DOHH2 (cell line): Measurements from ENCODE around the gene APOD.
A peak's percentile ranks its signal among the peaks of the same experiment; 100 is the strongest.

Experiments
- H3F3A ChIP-seq: fragments of 200-600 bp; sonication (generic), shearing (Covaris generic); 2 replicates; pipeline ENCODE4 v1.6.0; 2016; ENCODE audit warnings: antibody characterized with exemption, mild to moderate bottlenecking; ENCODE audit not compliant: control insufficient read depth, insufficient read depth
- H3K27ac ChIP-seq: fragments of 200-600 bp; sonication (generic); 2 replicates; pipeline ENCODE4 v1.5.1; 2014; ENCODE audit warnings: low read depth, mild to moderate bottlenecking, low read length, moderate library complexity
- H3K27me3 ChIP-seq: fragments of 200-600 bp; sonication (generic); 2 replicates; pipeline ENCODE4 v1.6.1; 2014; ENCODE audit warnings: mild to moderate bottlenecking, low read length, mixed read lengths; ENCODE audit not compliant: control insufficient read depth
- H3K36me3 ChIP-seq: fragments of 200-600 bp; sonication (generic); 2 replicates; pipeline ENCODE4 v1.6.1; 2014; ENCODE audit warnings: mild to moderate bottlenecking, low read length, moderate library complexity, mixed read lengths; ENCODE audit not compliant: control insufficient read depth
- H3K4me1 ChIP-seq: fragments of 200-600 bp; sonication (generic); 2 replicates; pipeline ENCODE4 v1.6.1; 2014; ENCODE audit warnings: mild to moderate bottlenecking, low read length, mixed read lengths; ENCODE audit not compliant: control insufficient read depth
- H3K4me2 ChIP-seq: fragments of 200-600 bp; sonication (generic); 2 replicates; pipeline ENCODE4 v1.6.0; 2014; ENCODE audit warnings: mild to moderate bottlenecking, low read length, moderate library complexity
- H3K4me3 ChIP-seq: fragments of 200-600 bp; sonication (generic); 2 replicates; pipeline ENCODE4 v1.5.1; 2014; ENCODE audit warnings: mild to moderate bottlenecking, low read length, mixed read lengths
- H3K79me2 ChIP-seq: fragments of 200-600 bp; sonication (generic); 2 replicates; pipeline ENCODE4 v1.6.1; 2014; ENCODE audit warnings: mild to moderate bottlenecking, low read length, mixed read lengths; ENCODE audit not compliant: control insufficient read depth
- H3K9me2 ChIP-seq: fragments of 200-600 bp; sonication (generic); replicated peaks from 2 replicates; pipeline ENCODE4 v1.6.1; 2014; ENCODE audit warnings: mild to moderate bottlenecking, low read length, mixed read lengths; ENCODE audit not compliant: control insufficient read depth
- H3K9me3 ChIP-seq: fragments of 200-600 bp; sonication (generic); 2 replicates; pipeline ENCODE4 v1.6.1; 2014; ENCODE audit warnings: antibody characterized with exemption, low read length, mixed read lengths; ENCODE audit not compliant: control insufficient read depth, insufficient read depth
- H4K20me1 ChIP-seq: fragments of 200-600 bp; sonication (generic); 2 replicates; pipeline ENCODE4 v1.6.0; 2014; ENCODE audit warnings: low read depth, mild to moderate bottlenecking, antibody characterized with exemption, low read length, moderate library complexity; ENCODE audit not compliant: control insufficient read depth, insufficient read depth
- CTCF ChIP-seq: fragments of 200-600 bp; sonication (generic); IDR thresholded peaks from one replicate; pipeline ENCODE4 v1.5.1; 2014; ENCODE audit warnings: antibody characterized with exemption, mild to moderate bottlenecking, low read depth, low read length; ENCODE audit not compliant: poor library complexity, severe bottlenecking
- EZH2phosphoT487 ChIP-seq: fragments of 200-600 bp; sonication (generic); IDR thresholded peaks from 2 replicates; pipeline ENCODE4 v1.6.1; 2017; ENCODE audit warnings: borderline replicate concordance, mild to moderate bottlenecking, antibody characterized with exemption, low read length, moderate library complexity, mixed read lengths

APOD gene

GRCh38 chr3:195543500-195544229 lies 40.1 kb downstream of the APOD start:
- H3K9me2 ChIP-seq = no peaks in the 10 kb centered on the region
- peaks cover 23% of the 10 kb centered on the region for H3K27me3 ChIP-seq
- peaks cover 44% of the 10 kb centered on the region for H3K79me2 ChIP-seq
- H3K4me1 ChIP-seq = peaks cover 41% of the 10 kb centered on the region
- H3K4me3 ChIP-seq = peak overlapping the region; percentile 81
- peak overlapping the region; percentile 70 for H3K4me2 ChIP-seq
- TF ChIP-seq EZH2phosphoT487 = no peak
- TF ChIP-seq CTCF = no peak
- peaks cover 19% of the 10 kb centered on the region for H4K20me1 ChIP-seq
- no peaks in the 10 kb centered on the region for H3F3A ChIP-seq
- peaks cover 5% of the 10 kb centered on the region for H3K36me3 ChIP-seq
- H3K27ac ChIP-seq = no peak overlapping the region
- H3K9me3 ChIP-seq = no peaks in the 10 kb centered on the region

- H3K27ac ChIP-seq = peak within 1 kb of the TSS; percentile 27; the same call in 1 of the 2 replicates
- peak within 1 kb of the TSS; percentile 70 for H3K4me2 ChIP-seq
- peaks cover 19% of the 10 kb centered on the region for H4K20me1 ChIP-seq
- no peaks in the 10 kb centered on the region for H3F3A ChIP-seq
- no peak for TF ChIP-seq EZH2phosphoT487
- no peak for TF ChIP-seq CTCF
- H3K9me3 ChIP-seq = no peaks in the 10 kb centered on the region
- peaks cover 44% of the 10 kb centered on the region for H3K4me1 ChIP-seq
- H3K9me2 ChIP-seq = no peaks in the 10 kb centered on the region
- H3K79me2 ChIP-seq = peaks cover 50% of the 10 kb centered on the region
- peak within 1 kb of the TSS; percentile 81 for H3K4me3 ChIP-seq
- H3K36me3 ChIP-seq = peaks cover 5% of the 10 kb centered on the region
- peaks cover 19% of the 10 kb centered on the region for H3K27me3 ChIP-seq
These were observed 40.8 kb downstream of the APOD start, which contains the start of gene PPP1R2 for GRCh38 chr3:195542698-195543499. Gene PPP1R2, minus strand, starts transcription at chr3:195543325. Its CDS starts 300 bp downstream, at chr3:195543025.

GRCh38 chr3:195542316-195542697 lies 41.4 kb downstream of the APOD start:
- H3K9me2 ChIP-seq = no peaks in the 10 kb centered on the region
- peak overlapping the region; percentile 27; the same call in 1 of the 2 replicates for H3K27ac ChIP-seq
- H3K79me2 ChIP-seq = peaks cover 56% of the 10 kb centered on the region
- no peak for TF ChIP-seq EZH2phosphoT487
- no peak for TF ChIP-seq CTCF
- H3F3A ChIP-seq = no peaks in the 10 kb centered on the region
- peak overlapping the region; percentile 70 for H3K4me2 ChIP-seq
- peaks cover 5% of the 10 kb centered on the region for H3K36me3 ChIP-seq
- H3K4me1 ChIP-seq = peaks cover 45% of the 10 kb centered on the region
- peaks cover 19% of the 10 kb centered on the region for H3K27me3 ChIP-seq
- peak overlapping the region; percentile 81 for H3K4me3 ChIP-seq
- no peaks in the 10 kb centered on the region for H3K9me3 ChIP-seq
- H4K20me1 ChIP-seq = peaks cover 19% of the 10 kb centered on the region
